SHP77 (cell line): ENCODE data around the gene HUNK.
A peak's percentile ranks its signal among the peaks of the same experiment; 100 is the strongest.
"Not testable (repeated sequence)": the region's sequence is repeated elsewhere in the genome, so short reads cannot be mapped to it uniquely, and the experiment has no call there.

Source experiments
- DNase-seq, 2 experiments: peaks; one replicate each; lab custom pipeline; 2025; lab: John Stamatoyannopoulos, UW

Gene HUNK

DNA sequence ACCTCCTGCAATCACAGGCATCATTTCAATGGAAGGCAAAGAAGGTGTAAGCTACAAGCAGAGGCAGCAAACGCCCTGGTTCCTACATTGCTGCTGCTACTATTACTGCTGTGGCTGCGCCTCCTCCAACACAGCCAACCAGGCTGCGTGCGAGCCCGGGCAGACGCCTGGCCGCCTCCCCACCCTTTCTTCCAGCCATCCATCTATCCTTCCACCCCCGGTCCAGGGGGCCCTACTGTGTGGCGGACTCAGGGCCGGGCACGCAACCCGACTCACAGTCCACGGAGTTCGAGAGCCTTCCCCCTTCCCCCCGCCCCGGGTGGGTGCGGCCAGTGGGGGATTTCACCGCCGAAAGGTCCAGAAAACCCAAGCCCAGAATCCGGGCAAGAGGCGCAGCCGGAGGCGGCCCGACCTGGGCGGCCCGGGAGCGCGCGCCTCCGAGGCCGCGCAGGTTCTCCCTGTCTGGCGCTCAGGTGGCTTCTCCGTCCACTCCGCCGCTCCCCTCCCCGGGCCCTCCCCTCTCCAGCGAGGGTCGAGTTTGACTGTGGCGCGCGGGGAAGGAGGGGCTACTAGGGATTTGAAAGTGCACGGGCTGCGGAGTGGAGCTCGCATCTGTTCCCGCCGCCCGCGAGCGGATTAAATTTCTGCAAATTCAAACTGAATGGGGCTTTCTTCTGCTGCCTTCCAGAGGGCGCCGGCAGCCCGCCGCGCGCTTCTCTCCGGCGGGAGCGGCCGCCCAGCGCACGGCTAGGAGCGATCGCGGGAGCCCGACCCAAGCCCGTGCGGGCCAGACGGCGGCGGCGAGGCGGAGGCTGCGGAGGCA lies at the start of gene HUNK:
Gene HUNK (plus strand): TSS at position 569 of the 823 bp plus-strand sequence. CDS start 655 bp downstream, outside the sequence.
- no peak for DNase-seq

DNA sequence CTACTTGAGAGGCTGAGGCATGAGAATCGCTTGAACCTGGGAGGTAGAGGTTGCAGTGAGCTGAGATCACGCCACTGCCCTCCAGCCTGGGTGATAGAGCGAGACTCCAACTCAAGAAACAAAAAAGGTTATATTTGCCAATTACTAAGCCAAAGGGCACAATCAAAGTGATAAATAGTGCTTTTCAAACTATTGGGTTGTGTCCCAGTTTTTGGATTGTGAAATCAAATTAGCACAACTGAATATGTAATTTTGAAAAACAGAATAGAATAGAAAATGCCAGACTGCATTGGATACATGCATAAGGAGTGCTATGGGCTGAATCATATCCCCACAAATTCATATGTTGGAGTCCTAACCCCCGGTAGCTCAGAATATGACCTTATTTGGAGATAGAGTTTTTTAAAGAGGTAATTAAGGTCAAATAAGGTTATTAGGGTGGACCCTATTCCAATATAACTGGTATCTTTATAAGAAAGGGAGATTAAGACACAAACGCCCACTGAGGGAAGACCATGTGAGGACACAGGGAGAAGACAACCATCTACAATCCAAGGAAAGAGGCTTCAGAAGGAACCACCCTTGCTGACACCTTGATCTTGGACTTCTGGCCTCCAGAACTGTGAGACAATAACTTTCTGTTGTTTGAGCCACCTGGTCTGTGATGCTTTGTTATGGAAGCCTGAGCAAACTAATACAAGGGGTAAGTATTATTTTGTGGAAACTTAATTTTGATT lies 42.9 kb upstream of the HUNK start:
- no peak for DNase-seq

DNA sequence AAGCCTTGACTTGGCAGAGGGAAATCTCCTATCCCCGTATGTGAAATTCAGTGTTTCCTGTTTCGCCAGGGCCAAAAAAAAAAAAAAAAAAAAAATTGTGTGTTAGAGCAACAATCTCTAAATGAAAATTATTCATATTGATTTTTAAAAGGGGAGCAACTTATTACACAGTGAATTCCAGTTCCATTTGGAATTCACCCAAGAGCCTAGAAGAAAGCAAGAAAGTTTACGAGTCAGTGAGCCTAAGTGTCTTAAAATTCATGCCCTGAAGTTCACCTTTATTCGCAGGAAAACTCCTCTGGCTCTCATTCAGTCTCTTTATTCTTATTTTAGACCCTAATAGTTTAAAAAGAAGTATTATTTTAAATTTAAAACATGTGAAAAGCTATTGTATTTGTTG lies 42.1 kb upstream of the HUNK start:
- no peak for DNase-seq

DNA sequence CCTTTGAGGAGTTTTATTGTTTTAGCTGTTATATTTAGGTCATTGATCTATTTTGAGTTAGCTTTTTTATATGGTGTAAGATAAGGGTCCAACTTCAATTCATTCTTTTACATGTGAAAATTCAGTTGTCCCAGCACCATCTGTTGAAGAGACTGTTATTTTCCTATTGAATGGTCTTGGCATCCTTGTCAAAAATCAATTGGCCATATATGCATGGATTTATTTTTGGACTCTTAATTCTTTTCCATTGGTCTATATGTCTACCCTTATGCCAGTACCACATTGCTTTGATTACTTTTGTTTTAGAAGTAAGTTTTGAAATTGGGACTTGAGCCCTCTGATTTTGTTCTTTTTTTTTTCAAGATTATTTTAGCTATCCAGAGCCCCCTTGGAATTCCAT lies 35.8 kb upstream of the HUNK start:
- no peak for DNase-seq

DNA sequence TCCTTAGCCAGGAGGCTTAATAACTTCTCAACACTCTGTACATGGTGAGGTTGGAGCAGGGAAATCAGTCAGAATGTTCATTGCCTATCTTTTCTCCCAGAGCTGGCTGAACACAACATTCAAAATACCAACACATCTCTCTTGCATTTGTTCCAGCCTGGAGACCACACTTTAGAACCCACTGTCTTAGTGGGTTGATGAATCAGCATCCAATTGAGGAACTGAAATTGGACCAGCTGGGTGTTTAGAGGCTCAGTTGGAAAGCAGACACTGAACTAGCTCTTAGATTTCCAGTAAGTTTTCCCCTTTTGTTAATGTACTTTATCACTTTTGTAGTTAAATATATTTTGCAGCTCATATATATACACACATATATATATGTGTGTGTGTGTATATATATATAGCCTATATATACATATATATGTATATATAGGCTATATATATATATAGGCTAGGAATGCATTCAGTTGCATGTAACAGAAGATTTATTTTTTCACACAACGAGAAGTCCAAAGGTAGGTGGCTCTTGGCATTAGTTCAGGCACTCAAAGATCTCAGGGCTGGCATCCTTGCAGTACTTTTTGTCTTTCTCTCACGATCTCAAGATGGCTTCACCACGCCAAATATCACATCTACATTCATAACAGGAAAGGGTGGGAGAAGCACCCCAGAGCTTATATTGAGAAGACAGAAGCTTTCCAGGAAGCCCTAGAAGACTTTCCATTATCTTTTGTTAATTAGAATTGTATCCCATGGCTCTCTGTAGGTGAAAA lies 35.0 kb upstream of the HUNK start:
- DNase-seq, result no peak

DNA sequence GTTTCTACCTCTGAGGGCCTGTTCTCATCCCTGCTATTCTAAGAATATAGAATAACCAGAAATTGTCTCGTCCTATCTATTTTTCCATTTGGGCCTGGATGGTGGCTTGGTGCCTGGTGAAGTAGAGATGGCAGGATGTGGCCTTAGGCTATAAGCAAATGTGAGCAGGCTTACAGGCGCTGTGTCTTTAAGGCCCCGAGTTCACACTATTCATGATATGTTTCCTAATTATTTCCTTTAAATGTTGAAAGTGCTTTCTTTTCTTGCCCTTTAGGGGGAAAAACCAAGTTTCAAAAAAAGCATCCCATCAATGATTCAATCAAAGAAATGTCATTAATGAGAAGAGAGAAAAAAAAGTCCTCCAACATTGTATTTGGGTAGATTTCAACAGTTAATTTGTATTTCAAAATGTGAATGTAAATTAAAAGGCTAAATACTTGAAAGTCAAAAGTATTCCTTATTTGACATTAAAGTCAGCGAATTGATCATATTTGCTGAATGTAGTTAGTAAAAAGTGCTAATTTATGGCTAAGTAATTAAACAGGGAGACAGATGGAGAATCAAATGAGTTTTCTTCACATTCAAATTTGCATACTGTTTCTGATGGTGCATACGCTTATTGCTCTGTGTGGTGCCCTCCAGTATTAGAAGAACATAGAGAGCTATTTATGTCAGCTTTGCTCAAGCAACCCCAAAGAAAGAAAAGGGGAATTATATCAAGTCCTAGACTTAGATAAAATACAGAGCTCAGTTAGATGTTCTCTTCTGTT lies 34.0 kb upstream of the HUNK start:
- no peak for DNase-seq

DNA sequence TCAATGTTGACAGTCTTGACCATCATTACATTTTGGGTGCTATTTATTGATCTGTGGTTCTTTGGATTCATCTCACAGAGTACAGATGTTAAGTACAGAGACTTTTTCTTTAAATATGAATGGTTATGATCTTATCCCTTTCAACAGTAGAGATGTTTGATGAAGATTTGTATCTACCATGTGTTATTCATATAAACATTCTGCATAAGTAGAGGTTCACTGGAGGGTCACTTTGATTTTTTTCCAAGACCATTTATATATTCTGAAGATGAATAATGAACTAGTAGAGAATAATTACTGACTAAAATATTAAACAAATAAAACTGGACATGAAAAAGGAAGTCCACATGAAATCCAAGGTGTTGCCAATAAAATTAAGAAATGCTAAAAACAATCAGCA lies 28.6 kb upstream of the HUNK start:
- DNase-seq, result no peak

DNA sequence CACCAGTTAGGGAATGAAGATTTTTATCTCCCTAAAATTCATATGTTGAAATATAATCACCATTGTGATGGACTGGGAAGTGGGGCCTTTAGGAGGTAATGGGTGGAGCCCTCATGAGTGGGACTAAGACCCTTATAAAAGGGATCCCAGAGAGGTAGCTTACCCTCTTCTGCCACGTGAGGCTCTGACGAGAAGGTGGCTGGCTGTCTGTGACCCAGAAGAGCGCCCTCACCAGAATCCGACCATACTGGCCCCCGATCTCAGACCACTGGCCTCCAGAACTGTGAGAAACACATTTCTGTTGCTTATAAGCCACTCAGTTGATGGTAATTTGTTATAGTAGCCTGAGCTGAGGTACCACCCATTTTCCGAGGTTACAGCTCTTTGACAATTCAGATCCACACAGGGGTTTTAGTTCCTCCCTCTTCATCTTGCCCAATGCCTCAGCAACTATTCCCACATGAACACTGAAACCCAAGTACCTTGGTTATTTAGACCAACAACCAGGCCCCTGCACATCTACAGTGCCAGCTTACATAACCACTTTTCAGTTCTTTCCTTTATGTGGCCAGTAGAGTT lies 27.6 kb upstream of the HUNK start:
- no peak for DNase-seq

DNA sequence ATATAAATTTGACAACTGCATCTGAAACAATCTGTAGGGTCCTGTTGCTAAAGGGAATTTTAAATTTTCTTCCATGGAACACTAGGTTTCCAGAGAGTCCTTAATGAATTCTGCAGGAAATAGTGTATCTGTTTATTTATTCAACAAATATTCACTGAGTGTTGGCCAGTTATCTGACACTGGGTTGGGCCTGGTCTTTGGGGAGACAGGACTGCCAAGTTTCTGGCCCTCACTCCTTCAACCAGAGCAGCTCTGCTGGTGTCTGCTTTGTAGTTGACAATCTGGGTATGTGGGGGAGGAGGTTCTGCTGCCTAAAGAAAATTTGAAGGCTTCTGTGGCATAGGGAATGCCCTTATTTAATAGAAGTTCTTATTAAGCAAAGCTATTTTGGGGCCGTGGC lies 26.1 kb upstream of the HUNK start:
- DNase-seq, result no peak

DNA sequence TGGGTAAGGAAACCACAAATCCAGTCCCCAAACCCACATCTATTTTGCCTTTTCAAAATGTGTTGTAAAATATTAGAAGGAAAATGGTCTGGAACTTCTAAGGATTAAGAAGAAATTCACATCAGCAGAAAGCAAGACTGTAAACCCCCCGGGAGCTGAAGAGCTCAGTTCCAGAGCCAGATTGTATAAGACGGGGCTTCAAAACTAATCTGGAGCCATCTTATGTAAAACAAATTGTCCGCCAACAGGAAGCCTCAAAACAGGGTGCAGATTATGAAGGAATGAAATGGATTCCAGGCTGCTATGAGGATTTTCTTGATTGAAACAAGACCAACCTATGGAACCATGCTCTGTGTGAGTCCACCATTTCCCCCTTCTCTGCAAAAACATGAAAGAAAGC lies 25.1 kb upstream of the HUNK start:
- DNase-seq, result no peak

DNA sequence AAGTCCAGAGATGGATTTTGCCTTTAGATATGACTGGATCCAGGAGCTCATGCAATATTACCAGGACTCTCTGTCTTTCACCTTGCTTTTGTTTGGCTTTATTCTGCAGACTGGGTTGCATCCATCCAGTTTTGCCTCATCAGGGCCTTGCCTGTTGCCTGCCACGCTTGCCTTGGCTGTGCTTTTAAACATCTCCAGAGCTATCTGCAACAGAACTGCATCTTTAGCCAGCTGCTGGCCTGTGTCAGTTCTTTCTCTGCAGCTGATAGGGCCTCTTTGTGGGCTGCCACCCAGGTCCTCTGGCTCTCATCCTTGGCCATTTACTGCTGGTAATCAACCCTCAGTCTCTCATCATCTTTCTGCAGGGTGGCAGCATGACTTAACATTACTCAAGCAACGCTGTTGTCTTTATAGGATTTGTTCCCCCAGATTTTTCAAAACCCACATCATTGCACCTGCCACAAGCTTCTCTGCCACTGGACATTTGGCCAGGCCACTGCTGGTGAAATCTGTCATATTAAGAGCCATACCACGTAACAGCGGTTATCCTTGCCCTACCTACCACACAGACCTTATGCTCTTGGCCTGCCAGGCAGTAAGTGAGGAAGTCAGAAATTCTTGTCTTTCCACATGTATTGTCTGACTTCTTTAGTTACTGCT lies 24.4 kb upstream of the HUNK start:
- no peak for DNase-seq

DNA sequence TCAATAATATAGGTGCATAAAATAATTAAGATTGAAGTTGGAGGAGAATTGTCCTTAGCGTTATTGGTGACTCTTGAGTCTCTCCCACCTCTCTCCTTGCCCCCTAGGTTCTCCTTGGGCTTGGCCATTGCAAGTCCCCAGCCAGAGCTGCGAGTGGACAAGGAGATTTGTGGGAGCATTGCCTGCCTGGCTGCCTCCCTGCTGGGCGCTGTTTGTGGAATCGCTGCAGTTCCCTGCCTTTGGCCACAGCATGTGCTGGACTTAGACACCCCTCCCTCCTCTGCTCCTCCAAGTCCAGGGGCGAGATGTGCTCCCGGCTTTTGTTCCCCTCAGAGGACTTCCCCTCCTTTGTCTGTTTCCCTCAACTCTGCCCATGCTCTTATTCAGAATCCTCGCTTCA lies 21.9 kb upstream of the HUNK start:
- no peak for DNase-seq

DNA sequence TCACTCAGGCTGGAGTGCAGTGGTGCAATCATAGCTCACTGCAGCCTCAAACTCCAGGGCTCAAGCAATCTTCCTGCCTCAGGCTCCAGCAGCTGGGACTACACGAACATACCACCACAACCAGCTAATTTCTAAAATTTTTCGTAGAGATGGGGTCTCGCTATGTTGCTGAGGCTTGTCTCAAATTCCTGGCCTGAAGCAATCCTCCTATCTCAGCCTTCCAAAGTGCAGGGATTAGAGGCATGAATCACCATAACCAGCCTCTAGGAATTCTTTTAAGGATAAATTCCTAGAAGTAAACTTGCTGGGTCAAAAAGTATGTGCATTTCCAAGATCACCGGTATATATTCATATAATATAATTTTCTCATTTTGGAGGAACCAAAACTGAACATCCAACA lies 17.6 kb upstream of the HUNK start:
- DNase-seq, result no peak

DNA sequence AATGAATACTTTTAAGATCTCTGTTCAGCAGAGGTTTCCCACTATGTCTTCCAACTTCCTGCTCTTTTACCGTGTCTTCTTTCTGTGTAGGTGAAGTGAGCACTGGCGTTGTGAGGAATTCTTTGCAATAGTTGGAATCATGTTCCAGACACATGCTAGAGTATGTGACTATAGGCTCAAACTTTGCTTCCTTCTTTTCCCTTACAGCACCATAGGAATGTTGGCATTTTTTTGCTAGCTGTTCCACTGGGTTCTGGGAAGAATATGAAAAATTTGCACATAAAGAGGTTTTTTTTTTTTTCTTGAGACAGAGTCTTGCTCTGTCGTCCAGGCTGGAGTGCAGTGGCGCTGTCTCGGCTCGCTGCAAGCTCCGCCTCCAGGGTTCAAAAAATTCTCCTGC lies 15.7 kb upstream of the HUNK start:
- DNase-seq, result no peak

DNA sequence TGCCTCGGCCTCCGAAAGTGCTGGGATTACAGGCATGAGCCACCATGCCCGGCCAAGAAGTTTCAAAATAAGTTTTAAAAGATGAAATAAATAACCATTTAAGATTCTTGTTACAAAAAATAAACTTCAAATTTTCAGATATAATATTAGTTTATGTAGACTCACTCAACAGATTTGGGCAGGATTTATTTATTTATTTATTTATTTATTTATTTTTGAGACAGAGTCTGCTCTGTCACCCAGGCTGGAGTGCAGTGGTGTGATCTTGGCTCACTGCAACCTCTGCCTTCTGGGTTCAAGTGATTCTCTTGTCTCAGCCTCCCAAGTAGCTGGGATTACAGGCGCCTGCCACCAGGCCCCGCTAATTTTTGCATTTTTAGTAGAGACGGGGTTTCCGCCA lies 15.2 kb upstream of the HUNK start:
- not testable (repeated sequence) for DNase-seq

DNA sequence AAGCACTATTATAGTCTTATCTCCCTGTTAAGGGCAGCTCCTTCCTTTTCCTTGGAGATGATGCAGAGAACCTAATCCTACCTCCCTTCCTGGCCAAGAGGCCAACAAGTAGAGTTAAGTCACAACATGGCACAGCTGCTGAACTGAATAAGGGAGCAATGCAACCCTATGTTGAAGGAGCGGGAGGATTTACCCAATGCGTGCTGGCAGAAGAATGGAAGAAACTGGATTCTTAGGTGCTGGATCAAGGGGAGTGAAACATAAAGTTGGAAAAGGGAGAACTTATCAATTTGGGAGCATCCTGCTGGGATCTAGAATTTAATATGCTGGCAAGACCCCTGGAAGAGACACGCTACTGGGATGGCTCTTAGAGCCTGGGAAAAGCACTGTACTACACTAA lies 12.0 kb upstream of the HUNK start:
- no peak for DNase-seq

DNA sequence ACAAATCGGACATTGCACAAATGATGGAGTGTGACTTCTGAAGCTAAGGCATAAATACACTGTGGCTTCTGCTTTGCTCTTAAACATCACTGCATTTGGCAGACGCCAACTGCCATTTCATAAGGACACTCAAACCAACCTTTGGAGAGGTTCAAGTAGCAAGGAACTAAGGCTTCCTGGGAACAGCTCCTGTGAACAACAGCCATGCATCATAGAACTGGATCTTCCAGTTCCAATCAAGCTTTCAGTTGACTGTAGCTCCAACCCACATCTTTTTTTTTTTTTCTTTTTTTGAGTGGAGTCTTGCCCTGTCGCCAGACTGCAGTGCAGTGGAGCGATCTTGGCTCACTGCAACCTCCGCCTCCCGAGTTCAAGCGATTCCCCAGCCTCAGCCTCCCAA lies 10.7 kb upstream of the HUNK start:
- DNase-seq, result no peak

DNA sequence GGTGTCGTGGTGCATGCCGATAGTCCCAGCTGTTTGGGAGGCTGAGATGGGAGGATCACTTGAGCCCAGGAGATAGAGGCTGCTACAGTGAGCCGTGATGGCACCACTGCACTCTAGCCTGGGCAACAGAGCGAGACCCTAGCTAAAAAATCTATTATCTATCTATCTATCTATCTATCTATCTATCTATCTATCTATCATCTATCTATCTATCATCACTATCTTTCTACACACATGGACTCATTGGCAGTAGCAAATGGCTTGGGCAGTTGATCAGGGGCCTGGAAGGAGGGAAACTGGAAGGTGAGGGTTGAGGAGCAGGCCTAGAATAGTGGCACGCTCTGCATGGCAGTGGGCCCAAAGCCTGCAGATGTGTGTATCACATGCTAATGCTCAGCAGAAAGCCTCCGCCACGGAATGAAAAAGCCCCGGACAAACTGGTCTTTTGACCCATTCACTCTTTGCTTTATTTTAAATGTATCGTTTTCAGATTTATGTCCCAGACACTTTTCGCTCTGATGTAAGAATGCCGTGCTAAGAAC lies 7.3 kb upstream of the HUNK start:
- no peak for DNase-seq

DNA sequence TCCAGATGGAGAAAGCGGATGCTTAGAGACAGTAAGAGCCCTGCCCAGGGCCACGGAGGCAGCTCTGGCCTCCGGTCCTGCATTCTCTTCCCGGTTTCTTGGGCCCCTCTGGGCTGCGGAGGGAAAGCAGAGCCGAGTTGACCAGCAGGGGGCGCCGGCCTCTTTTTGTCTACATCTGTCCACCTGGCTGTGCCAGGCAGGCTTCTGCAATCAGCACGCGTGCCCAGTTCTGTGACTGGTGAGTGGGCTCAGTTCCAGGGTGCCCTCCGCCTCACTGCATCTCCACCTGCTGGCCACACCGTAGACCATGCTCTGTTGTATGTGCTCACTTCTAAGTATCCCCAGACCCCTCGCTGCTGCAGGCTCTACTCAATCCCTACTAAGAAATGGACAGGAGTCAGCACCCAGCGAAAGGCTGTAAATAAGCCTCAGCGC lies 6.7 kb upstream of the HUNK start:
- peak; percentile 77 to 86 for DNase-seq

DNA sequence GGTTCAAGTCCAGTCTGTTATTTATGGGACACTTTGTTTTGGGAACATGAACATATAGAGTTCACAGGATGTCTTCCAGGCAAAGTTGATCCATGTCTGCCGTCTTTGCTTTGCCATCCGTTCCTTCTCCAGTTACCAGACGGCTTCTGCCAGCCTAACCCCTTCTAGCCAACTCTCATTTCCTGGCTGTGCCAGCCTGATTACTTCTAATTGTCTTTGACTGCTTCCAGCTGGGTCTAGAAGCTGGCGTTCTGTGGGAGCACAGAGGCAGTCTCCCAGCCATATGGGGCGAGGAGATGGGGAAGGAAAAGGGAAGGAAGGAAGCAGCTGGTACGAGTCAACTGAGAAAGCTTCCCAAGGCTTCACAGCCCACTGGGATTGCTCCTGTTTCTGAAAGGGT lies 3.1 kb upstream of the HUNK start:
- DNase-seq, result no peak
